ENCODE data around the gene LNX1. TPM values are rescaled to one million over a fixed set of nuclear protein-coding genes. Genes with fewer than 3 reads are reported as not detected.

Gene LNX1
- total and polyA plus RNA-seq, 2 of the 8 experiments (the other 6 are each of a cell fraction or from before 2014, with no cell fraction given), result 2.7 to 3.8 TPM

- no peak overlapping the region; the same call in 1 of the 2 replicates for H2BK5ac ChIP-seq (ENCODE audit: low read depth, low read length)
- H3K56ac ChIP-seq (replicated peaks; ENCODE audit: insufficient read length, low read depth, low read length), result no peak overlapping the region
- H4K8ac ChIP-seq (ENCODE audit: extremely low read depth, insufficient read depth, low read length), result no peak overlapping the region
- H2AK5ac ChIP-seq (ENCODE audit: low read depth, low read length), result no peak overlapping the region
- H3K4me1 ChIP-seq (replicated peaks in 1 of 4; ENCODE audit: control insufficient read depth in 3 of 4, insufficient read depth in 4 of 4, low read length in 3 of 4), result peaks cover 5 to 16% (median 12%) of the 10 kb centered on the region in 4 experiments
- no peak overlapping the region for H4K91ac ChIP-seq (replicated peaks; ENCODE audit: insufficient read length, low read length)
- no peak for FAIRE-seq
- no peak overlapping the region for H2BK20ac ChIP-seq (ENCODE audit: low read length)
- H3K23me2 ChIP-seq (ENCODE audit: low read depth, low read length), result peaks cover 7% of the 10 kb centered on the region; the same call in 1 of the 2 replicates
- H2AFZ ChIP-seq (ENCODE audit: low read length), result no peak overlapping the region
- H3K14ac ChIP-seq (ENCODE audit: insufficient read length), result no peak overlapping the region
- no peak overlapping the region for H2BK12ac ChIP-seq (ENCODE audit: low read depth, low read length)
- H3K79me2 ChIP-seq (ENCODE audit: control insufficient read depth in 1 of 2, insufficient read depth in 2 of 2, low read length in 2 of 2), result no peaks in the 10 kb centered on the region
- H3K36me3 ChIP-seq (ENCODE audit: control insufficient read depth in 2 of 4, insufficient read depth in 4 of 4, low read length in 3 of 4), result no peaks in the 10 kb centered on the region
- H2BK15ac ChIP-seq (ENCODE audit: low read length), result no peak overlapping the region
- no peak overlapping the region for H3K4me2 ChIP-seq (ENCODE audit: insufficient read depth in 1 of 2, low read depth in 2 of 2, low read length in 2 of 2)
- no peak overlapping the region for H3K18ac ChIP-seq (ENCODE audit: extremely low read depth, low read length)
- no peak overlapping the region for H3K4me3 ChIP-seq (ENCODE audit: extremely low read depth in 1 of 4, insufficient read depth in 2 of 4, low read depth in 3 of 4, low read length in 4 of 4)
- DNase-seq (ENCODE audit: low read depth in 1 of 2, low spot score in 2 of 2), result no peak
- H3K27ac ChIP-seq (ENCODE audit: low read depth, low read length), result no peak overlapping the region
- WGBS, 2 experiments (ENCODE audit: extremely low coverage in 1 of 2, insufficient coverage in 1 of 2, insufficient read length in 1 of 2, insufficient replicate concordance in 2 of 2, low coverage in 1 of 2, low lambda C conversion rate in 2 of 2, missing lambda C conversion rate in 1 of 2), result 67% methylated on average over 2 of the region's 2 CpGs; no CpG with 5 or more reads in 1 of the 2 experiments
- no peaks in the 10 kb centered on the region for H3K27me3 ChIP-seq (replicated peaks in 1 of 4; ENCODE audit: control insufficient read depth in 3 of 4, extremely low read depth in 1 of 4, insufficient read depth in 3 of 4, low read length in 3 of 4)
- no peak overlapping the region for H3K9ac ChIP-seq (replicated peaks in 1 of 4; ENCODE audit: extremely low read depth in 1 of 4, low read depth in 3 of 4, low read length in 3 of 4)
- ChIA-PET CTCF (ENCODE audit: partially characterized antibody) (interaction anchor here (1.0 to 1.3 kb wide), 2 partner anchors 417 to 637 kb away, joined by 3 read pairs; no protein-coding TSS in a partner anchor), POLR2A (ENCODE audit: partially characterized antibody) (interaction anchor here (0.9 kb wide), 1 partner anchor 14 kb away, joined by 3 read pairs; no protein-coding TSS in a partner anchor)
- H3K4ac ChIP-seq (replicated peaks; ENCODE audit: insufficient read length, low read depth, low read length), result no peak overlapping the region
- no peaks in the 10 kb centered on the region for H3K79me1 ChIP-seq (ENCODE audit: low read depth, low read length)
- H4K20me1 ChIP-seq (replicated peaks in 1 of 2; ENCODE audit: control insufficient read depth in 1 of 2, insufficient read depth in 2 of 2, low read length in 2 of 2), result no peaks in the 10 kb centered on the region
- H3K9me3 ChIP-seq (ENCODE audit: insufficient read depth in 2 of 2, low read depth in 1 of 2, low read length in 1 of 2), result no peaks in the 10 kb centered on the region
- no peak overlapping the region for H4K5ac ChIP-seq (ENCODE audit: insufficient read length, low read depth, low read length)
- no peak overlapping the region for H2BK120ac ChIP-seq (replicated peaks; ENCODE audit: low read depth, low read length)
- H3K23ac ChIP-seq (ENCODE audit: insufficient read length), result no peak overlapping the region
- no peak for TF ChIP-seq EGR1 (IDR thresholded peaks at IDR 0.05; ENCODE audit: borderline replicate concordance, low read depth, low read length)
- TF ChIP-seq HDAC2 (IDR thresholded peaks at IDR 0.05; ENCODE audit: borderline replicate concordance in 1 of 2, low read depth in 2 of 2, low read length in 2 of 2), result no peak
- no peak for TF ChIP-seq FOSL1 (IDR thresholded peaks at IDR 0.05; ENCODE audit: insufficient read depth, low read depth, low read length)
- no peak for TF ChIP-seq RAD21 (IDR thresholded peaks at IDR 0.05 in 1 of 2, conservative IDR thresholded peaks at IDR 0.05 in 1 of 2; ENCODE audit: low read depth in 2 of 2, low read length in 2 of 2)
- no peak for TF ChIP-seq TAF1 (IDR thresholded peaks at IDR 0.05; ENCODE audit: low read depth, low read length)
- TF ChIP-seq KDM1A (IDR thresholded peaks at IDR 0.05; ENCODE audit: borderline replicate concordance, low read length), result no peak
- no peak for TF ChIP-seq SAP30 (IDR thresholded peaks at IDR 0.05; ENCODE audit: insufficient read depth, insufficient replicate concordance, low read length)
- no peak for TF ChIP-seq CBX5 (IDR thresholded peaks at IDR 0.05; ENCODE audit: low read depth, low read length)
- no peak for TF ChIP-seq SUZ12 (IDR thresholded peaks at IDR 0.05; ENCODE audit: low read length)
- TF ChIP-seq HDAC6 (IDR thresholded peaks at IDR 0.05; ENCODE audit: low read depth, low read length), result no peak
- no peak for TF ChIP-seq RNF2 (IDR thresholded peaks at IDR 0.05; ENCODE audit: borderline replicate concordance, low read depth, low read length, missing control alignments, poor library complexity, severe bottlenecking)
- no peak for TF ChIP-seq TCF12 (IDR thresholded peaks at IDR 0.05; ENCODE audit: low read depth, low read length)
- no peak for TF ChIP-seq ASH2L (IDR thresholded peaks at IDR 0.05; ENCODE audit: low read length)
Measured at GRCh38 chr4:53595834-53596233, 4.5 kb upstream of the LNX1 start.

Data from H1 (cell line).